ENCODE results near the gene SYNGR1.

Gene SYNGR1, protein sequence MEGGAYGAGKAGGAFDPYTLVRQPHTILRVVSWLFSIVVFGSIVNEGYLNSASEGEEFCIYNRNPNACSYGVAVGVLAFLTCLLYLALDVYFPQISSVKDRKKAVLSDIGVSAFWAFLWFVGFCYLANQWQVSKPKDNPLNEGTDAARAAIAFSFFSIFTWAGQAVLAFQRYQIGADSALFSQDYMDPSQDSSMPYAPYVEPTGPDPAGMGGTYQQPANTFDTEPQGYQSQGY

DNA sequence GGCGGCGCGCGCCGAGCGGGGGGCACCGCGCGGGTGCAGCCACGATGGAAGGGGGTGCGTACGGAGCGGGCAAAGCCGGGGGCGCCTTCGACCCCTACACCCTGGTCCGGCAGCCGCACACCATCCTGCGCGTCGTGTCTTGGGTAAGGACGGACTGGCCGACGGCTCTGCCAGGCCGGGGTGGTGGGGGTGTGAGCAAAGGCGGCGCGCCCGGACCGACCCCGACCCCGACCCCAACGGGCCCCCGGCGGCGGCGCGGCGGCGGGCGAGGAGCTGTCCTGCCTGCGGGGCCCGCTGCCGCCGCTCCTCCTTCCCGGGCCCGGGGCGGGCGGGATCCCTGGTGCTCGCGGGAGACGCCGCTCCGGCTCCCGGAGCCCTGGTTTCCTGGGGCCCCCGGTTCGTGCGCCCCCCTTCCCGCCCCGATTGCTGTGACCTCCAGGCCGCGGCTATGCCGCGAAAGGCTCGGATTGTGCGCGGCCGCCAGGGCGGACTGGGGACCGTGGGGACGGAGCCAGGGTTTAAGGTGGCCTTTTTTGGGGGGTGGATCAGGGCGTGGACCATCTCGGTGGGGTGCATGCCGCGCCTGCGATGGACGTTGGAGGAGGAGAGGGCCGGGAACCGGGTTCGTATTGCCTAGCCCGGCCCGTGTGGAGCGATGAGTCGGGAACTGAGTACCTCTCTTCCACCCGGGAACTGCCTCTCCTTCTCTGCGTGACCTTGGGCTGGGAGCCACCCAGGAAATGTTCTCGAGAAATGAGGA is at the start of gene SYNGR1:
SYNGR1 (plus strand) TSS at position 25 of the 760 bp plus-strand sequence; CDS start at position 45, 20 bp downstream.
- no peak for DNase-seq (ENCODE audit: low spot score)

DNA sequence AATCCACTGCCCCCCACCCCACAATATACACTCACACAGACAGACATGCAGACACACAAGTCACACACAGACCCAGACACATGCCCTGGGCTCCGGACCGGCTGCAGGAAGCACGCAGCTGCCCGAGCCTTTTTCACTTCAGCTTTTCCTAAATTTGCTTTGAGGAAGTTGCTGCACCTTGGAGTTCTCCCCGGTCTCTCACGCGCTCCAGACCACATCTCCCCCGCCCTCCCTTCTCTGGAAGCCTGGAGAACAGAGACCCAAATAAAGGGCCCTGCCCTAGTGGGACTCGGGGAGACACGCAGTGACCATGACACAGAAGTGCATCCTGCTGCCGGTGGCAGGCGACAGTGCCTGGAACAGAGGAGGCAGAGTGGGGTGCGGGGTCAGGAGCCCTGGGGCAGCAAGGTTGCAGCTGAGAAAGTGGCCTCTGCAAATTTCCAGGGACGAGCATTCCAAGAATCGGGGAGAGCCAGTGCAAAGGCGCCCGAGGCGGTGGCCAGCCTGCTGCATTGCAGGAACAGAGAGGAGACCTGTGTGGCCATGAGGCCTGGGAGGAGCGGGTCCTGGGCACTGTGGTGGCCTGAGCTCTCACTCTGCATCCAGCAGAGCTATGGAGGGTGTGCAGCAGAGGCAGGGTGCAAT is 49.5 kb upstream of the SYNGR1 start:
- no peak for DNase-seq (ENCODE audit: low spot score)

DNA sequence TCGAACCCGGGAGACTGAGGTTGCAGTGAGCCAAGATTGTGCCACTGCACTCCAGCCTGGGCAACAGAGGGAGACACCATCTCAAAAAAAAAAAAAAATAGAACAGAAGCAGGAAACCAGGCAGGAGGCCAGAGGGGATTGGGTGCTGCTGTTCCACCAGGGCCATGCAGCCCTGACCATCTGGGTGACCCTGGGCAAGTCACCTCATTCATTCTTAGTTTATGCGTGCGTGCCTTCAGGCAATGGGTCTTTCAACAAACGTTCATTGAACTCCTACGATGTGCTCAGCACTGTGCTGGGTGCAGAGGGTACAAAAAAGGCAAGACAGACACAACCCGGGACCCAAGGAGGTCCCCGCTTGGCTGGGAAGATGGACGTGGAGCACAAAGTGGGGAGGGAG is 48.7 kb upstream of the SYNGR1 start:
- no peak for DNase-seq (ENCODE audit: low spot score)

DNA sequence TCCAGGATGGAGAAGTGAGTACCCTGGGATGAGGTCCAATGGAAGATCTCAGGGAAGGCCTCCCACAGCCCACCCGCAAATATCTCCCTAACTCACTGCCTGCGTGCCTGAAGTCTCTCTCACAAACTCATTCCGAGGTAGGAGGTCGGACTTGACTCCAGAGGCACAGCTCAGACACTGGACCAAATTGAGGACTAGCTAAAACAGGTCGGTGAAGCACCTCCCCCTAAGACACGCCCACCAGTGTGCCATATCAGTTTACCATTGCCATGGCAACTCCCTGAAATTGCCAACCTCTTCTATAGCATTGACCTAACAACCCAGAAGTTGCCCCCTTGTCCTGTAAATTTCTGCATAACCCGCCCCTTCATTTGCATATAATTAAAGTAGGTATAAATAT is 47.9 kb upstream of the SYNGR1 start:
- no peak for DNase-seq (ENCODE audit: low spot score)

DNA sequence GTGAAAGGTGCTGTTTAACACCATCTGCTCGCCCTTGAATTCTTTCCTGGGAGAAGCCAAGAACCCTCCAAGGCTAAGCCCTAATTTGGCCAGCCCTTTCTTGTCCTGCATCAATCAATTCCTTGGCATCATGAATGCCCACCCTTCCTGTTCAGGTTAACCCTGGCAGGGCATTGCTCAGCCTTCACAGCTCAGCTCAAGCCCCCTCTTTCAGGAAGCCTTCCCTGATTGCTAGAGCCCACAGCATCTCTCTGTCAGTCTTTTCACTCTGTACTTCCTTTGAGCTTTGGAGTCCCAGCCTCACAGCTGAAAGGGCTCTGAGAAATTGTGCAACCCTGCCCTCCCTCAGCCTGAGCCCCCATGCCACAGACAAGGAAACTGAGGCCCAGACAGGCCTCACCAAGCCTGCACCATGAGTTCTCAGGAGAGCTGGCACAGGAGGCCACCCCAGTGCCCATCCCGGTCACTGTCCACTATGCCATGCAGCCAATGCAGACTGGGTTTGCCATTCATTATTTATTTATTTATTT is 47.3 kb upstream of the SYNGR1 start:
- no peak for DNase-seq (ENCODE audit: low spot score)

DNA sequence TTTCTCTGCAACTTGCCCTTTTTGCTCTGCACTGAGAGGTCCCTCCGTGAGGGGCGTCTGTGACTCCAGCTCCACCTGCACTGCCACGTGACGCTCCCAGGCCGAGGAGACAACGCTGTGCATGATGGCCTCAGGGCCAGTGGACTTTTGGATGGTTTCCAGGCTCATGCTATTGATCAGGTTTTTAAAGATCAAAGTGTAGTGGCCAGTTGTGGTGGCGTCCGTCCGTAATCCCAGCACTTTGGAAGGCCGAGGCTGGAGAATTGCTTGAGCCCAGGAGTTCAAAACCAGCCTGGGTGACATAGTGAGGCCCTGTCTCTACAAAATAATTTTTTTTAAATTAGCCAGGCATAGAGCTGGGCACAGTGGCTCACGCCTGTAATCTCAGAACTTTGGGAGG is 46.4 kb upstream of the SYNGR1 start:
- peak; percentile 58 for DNase-seq (ENCODE audit: low spot score)

DNA sequence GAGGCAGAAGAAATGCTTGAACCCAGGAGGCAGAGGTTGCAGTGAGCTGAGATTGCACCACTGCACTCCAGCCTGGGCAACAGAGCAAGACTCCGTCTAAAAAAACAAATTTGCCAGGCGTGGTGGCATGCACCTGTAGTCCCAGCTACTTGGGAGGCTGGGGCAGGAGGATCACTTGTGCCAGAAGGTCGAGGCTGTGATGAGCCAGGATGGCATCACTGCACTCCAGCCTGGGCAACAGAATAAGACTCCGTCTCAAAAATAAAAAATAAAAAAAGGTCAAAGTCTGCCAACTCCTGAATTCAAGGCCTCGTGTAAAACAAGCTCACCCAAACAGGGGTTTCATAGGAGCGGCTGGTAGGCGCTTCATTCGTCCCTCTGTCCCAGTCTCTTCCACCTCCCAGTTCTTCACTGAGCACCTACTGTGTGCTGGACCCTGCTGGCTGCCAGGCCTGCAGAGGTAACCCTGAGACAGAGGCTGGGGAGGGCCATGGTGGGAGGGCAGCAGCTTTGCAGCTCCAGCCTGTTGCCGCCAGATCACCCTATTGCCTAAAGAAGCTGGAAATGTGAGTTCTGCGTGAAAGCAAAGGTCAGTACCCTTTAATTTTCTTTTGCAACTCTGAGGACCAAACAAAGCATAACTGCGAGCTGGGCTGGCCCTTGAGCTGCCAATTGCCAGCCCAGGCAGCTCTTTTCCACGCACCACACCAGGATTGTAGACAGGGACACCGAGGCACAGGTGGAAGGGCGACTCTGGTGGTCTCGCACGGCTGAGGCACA is 45.7 kb upstream of the SYNGR1 start:
- DNase-seq (ENCODE audit: low spot score) = no peak

DNA sequence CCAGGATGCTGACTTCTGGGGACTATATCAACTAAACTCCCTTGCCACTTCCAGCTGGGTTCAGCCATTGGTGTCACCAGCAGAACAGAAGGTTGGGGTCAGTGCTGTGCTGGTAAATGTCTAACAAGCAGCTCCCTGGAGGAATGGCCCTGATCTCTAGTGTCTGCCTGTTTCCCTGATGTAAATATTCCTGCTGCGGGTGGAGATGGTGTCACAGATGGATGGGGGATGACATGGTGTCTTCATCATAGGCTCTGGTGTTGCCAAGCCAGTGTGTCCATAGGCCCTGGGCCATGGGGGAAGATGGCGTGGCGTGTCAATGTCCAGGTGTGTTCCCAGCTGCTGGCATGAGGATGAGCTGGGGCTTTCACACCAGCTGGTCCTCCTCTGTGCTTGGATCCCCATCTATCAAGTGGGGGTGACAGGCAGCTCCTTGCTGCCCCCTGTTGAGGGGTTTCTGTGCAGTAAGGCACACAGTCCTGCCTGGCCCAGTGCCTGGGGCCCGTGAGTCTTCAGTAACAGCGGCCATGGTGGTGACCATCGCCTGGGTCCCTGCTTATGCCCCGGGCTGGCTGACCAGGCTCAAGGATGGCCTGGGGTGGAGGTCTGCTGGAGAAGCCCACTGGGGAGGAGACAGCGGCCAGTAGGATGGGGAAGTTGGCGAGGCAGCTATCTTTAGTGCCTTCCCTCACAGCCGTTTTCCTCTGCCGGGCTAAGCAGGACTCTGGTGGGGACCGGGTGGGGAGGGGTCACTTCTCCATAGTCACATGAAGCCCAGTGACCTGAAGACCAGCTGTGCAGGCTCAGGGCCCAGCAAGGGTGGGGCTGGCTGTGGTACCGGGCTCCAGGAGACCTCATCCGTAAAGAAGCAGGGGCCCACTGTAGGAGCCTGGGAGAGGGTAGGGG is 43.1 kb upstream of the SYNGR1 start:
- peak; percentile 52 for DNase-seq (ENCODE audit: low spot score)

DNA sequence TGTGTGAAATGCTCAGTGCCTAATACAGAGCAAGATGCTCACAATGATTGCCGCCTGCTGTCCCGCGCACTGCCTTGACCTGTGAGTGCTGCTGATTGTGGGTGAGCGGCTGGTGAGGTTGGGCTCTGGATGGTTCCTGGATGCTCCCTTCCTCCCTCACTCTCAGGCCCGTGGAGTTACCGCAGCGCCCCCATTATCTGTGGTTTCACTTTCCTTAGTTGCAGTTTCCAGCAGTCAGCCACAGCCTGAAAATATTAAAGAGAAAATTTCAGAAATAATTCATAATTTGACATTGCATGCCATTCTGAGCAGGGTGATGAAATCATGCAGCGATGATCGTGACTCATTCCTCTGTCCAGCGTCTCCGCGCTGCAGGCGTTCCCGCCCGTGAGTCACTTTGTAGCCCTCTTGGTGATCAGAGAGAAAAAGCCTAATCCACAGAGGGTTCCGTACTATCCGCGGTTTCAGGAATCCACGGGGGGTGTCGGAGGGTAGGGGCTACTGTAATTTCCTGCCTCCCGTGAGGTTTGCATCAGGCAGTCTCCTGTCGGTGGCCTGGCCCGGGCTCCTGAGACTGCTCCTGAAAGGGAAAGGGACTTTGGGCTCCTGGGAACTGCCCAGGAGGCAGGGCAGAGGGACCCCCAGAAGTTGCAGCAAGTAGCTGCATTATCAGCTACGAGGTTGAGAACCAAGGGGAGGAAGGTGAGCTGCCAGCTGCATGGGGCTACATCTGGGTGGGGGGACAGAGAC is 41.0 kb upstream of the SYNGR1 start:
- DNase-seq (ENCODE audit: low spot score) = no peak

DNA sequence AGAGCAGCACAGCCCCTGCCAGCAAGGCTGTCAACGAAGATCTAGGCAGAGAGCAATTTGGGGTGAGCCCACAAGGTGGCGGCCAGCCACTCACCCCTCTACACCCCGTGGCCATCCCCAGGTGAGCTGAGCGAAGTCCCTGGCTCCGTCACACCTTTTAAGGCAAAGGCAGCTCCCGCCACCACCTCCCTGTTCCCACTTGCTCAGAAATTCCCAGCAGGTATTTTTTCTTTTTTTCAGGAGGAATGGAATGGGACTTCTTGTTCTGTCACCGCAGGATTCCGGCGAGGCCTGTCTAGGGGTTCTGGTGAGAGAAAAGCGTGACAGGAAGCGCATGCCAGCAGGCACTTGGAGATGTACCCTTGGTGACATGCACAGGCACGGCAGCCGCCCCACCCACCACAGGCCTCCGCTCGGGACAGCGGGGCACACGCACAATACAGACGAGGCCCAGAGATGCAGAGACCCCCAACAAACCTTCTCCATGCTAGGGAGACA is 40.4 kb upstream of the SYNGR1 start:
- DNase-seq (ENCODE audit: low spot score) = no peak

DNA sequence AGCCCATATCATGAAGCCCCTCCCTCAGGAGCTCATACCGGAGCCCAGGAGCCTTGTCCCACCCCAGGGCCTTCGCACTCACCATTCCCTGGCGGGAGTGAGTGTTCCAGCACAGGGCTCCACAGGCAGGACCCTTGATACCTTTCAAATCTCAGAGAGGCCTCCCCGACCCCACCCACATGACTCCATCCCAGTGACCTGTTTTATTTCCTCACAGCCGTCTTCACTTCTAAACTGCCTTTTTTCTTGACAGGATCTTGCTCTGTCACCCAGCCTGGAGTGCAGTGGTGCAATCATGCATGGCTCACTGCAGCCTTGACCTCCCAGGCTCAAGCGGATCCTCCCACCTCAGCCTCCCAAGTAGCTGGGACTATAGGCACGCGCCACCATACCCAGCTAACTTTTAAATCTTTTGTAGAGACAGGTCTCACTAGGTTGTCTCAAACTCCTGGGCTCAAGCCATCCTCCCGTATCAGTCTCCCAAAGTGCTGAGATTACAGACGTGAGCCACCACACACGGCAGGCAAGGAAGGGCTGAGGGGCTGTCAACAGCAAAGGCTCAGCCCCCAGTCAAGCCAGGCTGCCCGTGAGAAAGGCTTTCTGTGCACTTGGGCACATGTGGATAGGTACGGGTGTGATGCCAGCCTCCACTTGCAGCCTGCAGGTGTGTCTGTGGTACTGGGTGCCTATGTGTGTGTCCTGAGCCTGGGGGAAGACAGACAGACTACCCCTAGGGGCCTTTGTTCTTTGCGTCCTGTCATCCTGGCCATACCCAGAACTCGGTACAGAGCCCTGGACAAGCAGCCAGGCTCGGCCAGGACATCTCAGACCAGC is 39.7 kb upstream of the SYNGR1 start:
- DNase-seq (ENCODE audit: low spot score) = no peak

DNA sequence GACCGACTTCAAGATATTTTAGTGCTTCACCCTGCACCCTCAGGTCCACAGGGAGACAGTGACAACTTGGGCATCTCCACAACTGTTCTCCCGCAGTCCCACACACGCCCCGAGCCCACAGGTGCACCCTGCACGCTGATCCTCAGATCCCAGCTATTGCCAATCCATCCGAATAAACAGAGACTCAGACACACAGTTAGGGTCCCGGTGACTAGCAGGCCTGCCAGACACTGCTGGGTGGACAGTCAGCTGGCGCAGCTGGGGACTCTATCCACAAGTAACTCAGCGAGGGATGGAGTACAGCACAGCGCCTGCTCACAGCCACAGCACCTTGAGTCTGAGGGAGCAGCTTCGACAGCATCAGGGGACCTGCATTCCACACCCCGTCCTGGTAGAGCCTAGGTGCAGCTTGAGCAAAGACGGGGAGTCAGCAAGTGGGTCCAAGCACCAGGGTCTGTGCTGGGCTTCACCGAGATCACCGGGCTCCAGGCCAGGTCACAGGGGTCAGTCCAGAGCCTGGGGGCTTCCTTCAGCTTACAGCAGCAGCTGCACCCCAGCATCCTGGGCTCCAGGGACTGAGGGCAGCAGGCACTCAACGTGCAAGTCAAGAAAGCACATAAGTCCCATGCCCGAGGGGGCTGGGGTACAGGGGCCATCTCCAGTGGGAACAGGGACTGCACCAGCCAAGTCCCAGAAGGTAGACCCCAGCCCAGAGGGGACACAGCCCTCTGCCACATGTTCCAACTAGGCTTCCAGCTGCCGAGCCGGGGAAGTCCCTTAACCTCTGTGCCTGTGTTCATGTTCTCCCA is 38.0 kb upstream of the SYNGR1 start:
- DNase-seq (ENCODE audit: low spot score) = no peak

DNA sequence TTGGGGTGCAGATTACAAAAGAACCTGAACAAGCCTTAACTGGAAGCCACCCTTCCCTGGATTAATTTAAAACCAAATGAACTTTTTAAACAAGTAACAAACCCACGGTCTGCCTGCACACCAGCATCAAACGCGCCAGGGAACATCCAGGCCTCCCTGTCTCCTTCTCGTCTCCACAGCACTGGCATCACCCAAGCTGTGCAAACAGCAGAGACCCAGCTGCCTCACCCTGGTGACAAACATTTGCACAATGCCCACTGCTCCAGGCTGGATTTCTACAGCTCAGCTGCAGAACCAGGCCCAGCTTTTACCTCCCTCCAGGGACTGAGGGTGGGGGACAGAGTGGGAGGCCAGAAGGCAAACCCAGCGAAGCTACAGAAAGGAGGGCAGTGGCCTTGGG is 37.4 kb upstream of the SYNGR1 start:
- no peak for DNase-seq (ENCODE audit: low spot score)

DNA sequence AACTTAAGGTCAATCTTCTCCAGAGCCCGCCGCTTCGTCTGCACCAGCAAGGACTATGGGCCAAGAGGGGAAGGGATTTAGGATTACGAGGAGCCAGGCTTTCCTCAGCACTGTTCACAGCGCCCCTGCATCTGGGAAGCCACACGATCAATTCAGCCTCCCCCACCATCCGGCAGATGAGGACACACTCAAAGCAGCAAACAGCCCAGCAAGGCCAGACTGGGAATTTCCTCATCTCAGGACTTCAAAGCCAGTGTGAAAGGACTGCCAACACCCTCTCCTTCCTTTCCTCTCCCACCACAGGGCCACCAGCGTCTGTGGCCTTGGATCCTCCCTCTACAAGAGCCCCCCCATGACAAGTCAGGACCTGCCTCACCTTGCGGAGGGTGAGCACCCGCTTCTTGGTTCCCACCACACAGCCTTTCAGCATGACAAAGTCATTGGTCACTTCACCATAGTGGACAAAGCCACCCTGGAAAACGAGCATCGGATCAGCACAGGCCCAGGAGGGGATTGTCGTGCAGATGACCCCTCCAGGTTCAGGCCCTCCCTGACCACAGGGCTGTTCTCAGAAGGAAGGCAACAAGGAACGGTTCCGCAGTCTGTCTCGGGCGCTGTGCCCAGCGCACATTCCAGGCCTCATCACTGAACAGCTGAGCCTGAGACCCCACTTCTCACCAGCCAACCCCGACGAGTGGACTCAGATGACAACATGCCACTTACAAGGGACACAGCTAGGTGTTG is 36.4 kb upstream of the SYNGR1 start:
- no peak for DNase-seq (ENCODE audit: low spot score)

DNA sequence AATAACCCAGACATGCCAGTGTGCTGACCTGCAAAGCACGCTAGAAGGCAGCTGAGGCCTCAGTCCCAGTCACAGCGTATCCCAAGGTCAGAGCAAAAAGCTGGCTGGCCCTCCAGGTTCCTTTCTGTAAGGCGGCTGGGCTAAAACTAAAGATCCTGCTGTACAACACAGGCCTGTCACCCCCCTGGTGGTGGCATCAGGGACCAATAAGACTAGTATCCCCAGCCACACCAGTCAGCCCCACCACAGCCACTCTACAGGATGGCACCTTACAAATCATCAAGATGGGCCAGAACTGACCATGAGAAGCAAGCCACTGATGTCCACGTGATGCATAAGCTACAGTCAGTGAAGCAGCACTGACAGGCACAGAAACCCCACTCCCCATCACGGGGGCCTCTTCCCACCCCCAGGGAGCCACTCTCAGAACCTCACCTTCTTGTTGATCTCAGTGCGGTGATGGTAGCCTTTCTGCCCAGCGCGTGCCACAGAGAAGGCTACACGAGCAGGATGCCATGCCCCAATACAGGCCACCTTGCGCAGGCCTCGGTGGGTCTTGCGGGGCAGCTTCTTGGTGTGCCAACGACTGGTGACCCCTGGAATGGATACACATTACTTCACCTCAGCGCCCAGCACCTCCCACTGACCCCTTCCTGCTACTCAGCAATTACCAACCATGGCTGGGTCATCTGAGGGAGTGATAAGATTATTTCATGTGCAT is 35.4 kb upstream of the SYNGR1 start:
- DNase-seq (ENCODE audit: low spot score) = no peak

DNA sequence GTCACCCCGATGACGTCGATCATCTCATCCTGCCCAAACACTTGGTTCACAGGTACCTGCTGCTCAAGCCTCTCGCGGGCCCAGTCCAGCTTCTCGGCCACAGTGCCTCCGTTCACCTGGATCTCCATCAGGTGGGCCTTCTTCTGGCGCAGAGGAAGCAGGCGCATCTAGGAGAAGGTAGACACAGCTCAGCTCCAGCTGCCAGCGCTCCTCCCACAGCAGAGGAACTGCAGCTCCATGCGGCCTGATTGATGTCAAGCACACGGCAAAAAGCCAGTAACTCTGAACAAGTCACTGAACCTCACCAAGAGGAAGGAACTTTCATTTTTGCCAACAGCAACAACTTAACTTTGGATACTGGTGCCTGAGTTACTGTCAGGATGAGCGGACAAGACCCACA is 34.4 kb upstream of the SYNGR1 start:
- no peak for DNase-seq (ENCODE audit: low spot score)

DNA sequence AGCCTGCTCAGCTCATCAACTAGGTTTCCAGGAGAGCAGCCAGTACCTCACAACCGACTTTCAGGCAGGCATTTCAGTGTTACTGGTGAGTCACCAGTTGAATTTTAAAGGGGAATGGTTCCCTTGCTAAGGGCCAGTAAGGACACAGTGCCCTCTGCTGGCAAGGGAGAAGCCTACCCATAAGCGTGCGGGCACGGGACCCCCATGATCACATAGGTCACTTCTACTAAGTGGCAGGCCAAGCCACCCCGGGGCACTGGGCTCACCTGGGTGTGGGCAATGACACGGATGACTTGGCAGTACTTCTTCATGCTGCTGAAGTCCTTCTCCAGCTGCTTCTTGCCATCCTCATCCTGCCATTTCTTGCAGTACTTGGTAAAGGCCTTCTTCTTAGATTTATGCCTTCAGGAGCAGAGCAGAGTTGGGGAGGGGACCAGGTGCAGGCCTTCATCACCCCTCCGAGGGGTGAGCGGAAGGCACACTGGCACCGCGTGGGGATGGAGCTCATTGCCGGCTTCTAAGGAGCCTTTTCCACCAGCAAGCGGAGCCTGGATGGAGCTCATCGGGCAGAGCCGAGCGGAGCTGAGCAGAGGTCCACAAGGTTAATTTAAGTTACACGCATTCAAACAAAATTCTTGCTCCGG is 33.2 kb upstream of the SYNGR1 start:
- DNase-seq (ENCODE audit: low spot score) = peak; percentile 69

Measured in HuH-7 (cell line).